NCI-H2107 treated with DMSO at 0.1 percent for 48 hours (cell line): ENCODE data around the gene TSPAN9.
A peak's percentile ranks its signal among the peaks of the same experiment; 100 is the strongest.

ENCODE experiments used
- DNase-seq: peaks from one replicate; lab custom pipeline; 2025; ENCODE audit not compliant: unreplicated experiment; lab: John Stamatoyannopoulos, UW

TSPAN9 gene

GRCh38 chr12:3308063-3308462 is 230.9 kb downstream of the TSPAN9 start:
- no peak for DNase-seq

- no peak for DNase-seq
These were observed 231.4 kb downstream of the TSPAN9 start for GRCh38 chr12:3308609-3309008.

GRCh38 chr12:3309805-3310204 is 232.6 kb downstream of the TSPAN9 start:
- DNase-seq: no peak

GRCh38 chr12:3310271-3311026 is 233.3 kb downstream of the TSPAN9 start:
- peak; percentile 33 for DNase-seq

GRCh38 chr12:3311027-3311402 is 233.8 kb downstream of the TSPAN9 start:
- DNase-seq: peak; percentile 48

- no peak for DNase-seq
These were observed 234.4 kb downstream of the TSPAN9 start for GRCh38 chr12:3311491-3312103.

GRCh38 chr12:3313066-3313465 is 235.9 kb downstream of the TSPAN9 start:
- DNase-seq: no peak

GRCh38 chr12:3313675-3314663 is 236.8 kb downstream of the TSPAN9 start:
- no peak for DNase-seq

GRCh38 chr12:3315201-3315661 is 238.1 kb downstream of the TSPAN9 start:
- peak; percentile 42 for DNase-seq

GRCh38 chr12:3316776-3317480 is 239.7 kb downstream of the TSPAN9 start:
- no peak for DNase-seq

GRCh38 chr12:3317481-3317815 is 240.3 kb downstream of the TSPAN9 start:
- no peak for DNase-seq

GRCh38 chr12:3317841-3318501 is 240.8 kb downstream of the TSPAN9 start:
- no peak for DNase-seq

- no peak for DNase-seq
These were observed 242.7 kb downstream of the TSPAN9 start for GRCh38 chr12:3319723-3320492.

GRCh38 chr12:3320881-3321509 is 243.8 kb downstream of the TSPAN9 start:
- no peak for DNase-seq

- no peak for DNase-seq
These were observed 244.7 kb downstream of the TSPAN9 start for GRCh38 chr12:3321881-3322280.

GRCh38 chr12:3323002-3323685 is 246.0 kb downstream of the TSPAN9 start:
- no peak for DNase-seq

GRCh38 chr12:3325736-3326135 is 248.6 kb downstream of the TSPAN9 start:
- DNase-seq: no peak

GRCh38 chr12:3326156-3326849 is 249.1 kb downstream of the TSPAN9 start:
- no peak for DNase-seq
